ENCODE measurements around the gene RNF149.
"Not testable (repeated sequence)": the region's sequence is repeated elsewhere in the genome, so short reads cannot be mapped to it uniquely, and the experiment has no call there.

RNF149 gene

GRCh38 chr2:101328474-101329007 lies 20.0 kb upstream of the RNF149 start:
- DNase-seq (ENCODE audit: insufficient read length) (no peak), FAIRE-seq (no peak)
- TF ChIP-seq POLR2AphosphoS5 (IDR thresholded peaks at IDR 0.05; ENCODE audit: low read depth, low read length), result no peak
- TF ChIP-seq POLR2A (IDR thresholded peaks at IDR 0.05; ENCODE audit: low read depth, low read length), result no peak
- no peak for TF ChIP-seq TAF1 (IDR thresholded peaks at IDR 0.05; ENCODE audit: borderline replicate concordance, low read depth, low read length)

GRCh38 chr2:101327863-101328394 lies 19.4 kb upstream of the RNF149 start:
- TF ChIP-seq POLR2AphosphoS5 (IDR thresholded peaks at IDR 0.05; ENCODE audit: low read depth, low read length), result no peak
- TF ChIP-seq TAF1 (IDR thresholded peaks at IDR 0.05; ENCODE audit: borderline replicate concordance, low read depth, low read length), result no peak
- TF ChIP-seq POLR2A (IDR thresholded peaks at IDR 0.05; ENCODE audit: low read depth, low read length), result no peak
- DNase-seq (ENCODE audit: insufficient read length) (no peak), FAIRE-seq (no peak)

- FAIRE-seq, result no peak
- no peak for DNase-seq (ENCODE audit: insufficient read length)
- TF ChIP-seq POLR2AphosphoS5 (IDR thresholded peaks at IDR 0.05; ENCODE audit: low read depth, low read length), result no peak
Measured at GRCh38 chr2:101325425-101325824, 16.9 kb upstream of the RNF149 start.

GRCh38 chr2:101316568-101316967 lies 8.1 kb upstream of the RNF149 start:
- FAIRE-seq; DNase-seq (ENCODE audit: insufficient read length): not testable (repeated sequence)

- TF ChIP-seq POLR2AphosphoS5 (IDR thresholded peaks at IDR 0.05; ENCODE audit: low read depth, low read length) (no peak), POLR2A (IDR thresholded peaks at IDR 0.05; ENCODE audit: low read depth, low read length) (no peak), TAF1 (IDR thresholded peaks at IDR 0.05; ENCODE audit: borderline replicate concordance, low read depth, low read length) (no peak)
- FAIRE-seq, result no peak
- DNase-seq (ENCODE audit: insufficient read length), result no peak
Measured at GRCh38 chr2:101311696-101312017, 3.2 kb upstream of the RNF149 start.

- no peak for TF ChIP-seq TAF1 (IDR thresholded peaks at IDR 0.05; ENCODE audit: borderline replicate concordance, low read depth, low read length)
- TF ChIP-seq POLR2AphosphoS5 (IDR thresholded peaks at IDR 0.05; ENCODE audit: low read depth, low read length), result no peak
- no peak for TF ChIP-seq POLR2A (IDR thresholded peaks at IDR 0.05; ENCODE audit: low read depth, low read length)
- FAIRE-seq, result no peak
- no peak for DNase-seq (ENCODE audit: insufficient read length)
Measured at GRCh38 chr2:101310834-101311695, 2.6 kb upstream of the RNF149 start.

GRCh38 chr2:101310090-101310833 lies 1.8 kb upstream of the RNF149 start:
- DNase-seq (ENCODE audit: insufficient read length) (no peak), FAIRE-seq (no peak)
- TF ChIP-seq TAF1 (IDR thresholded peaks at IDR 0.05; ENCODE audit: borderline replicate concordance, low read depth, low read length), result no peak

GRCh38 chr2:101307950-101308431 lies 510 bp downstream of the RNF149 start:
- FAIRE-seq, result no peak
- no peak for DNase-seq (ENCODE audit: insufficient read length)
- TF ChIP-seq TAF1 (IDR thresholded peaks at IDR 0.05; ENCODE audit: borderline replicate concordance, low read depth, low read length) (no peak), POLR2AphosphoS5 (IDR thresholded peaks at IDR 0.05; ENCODE audit: low read depth, low read length) (no peak), POLR2A (IDR thresholded peaks at IDR 0.05; ENCODE audit: low read depth, low read length) (no peak)

- no peak for DNase-seq (ENCODE audit: insufficient read length)
- no peak for TF ChIP-seq POLR2AphosphoS5 (IDR thresholded peaks at IDR 0.05; ENCODE audit: low read depth, low read length)
- FAIRE-seq, result no peak
Measured at GRCh38 chr2:101307503-101307902, 998 bp downstream of the RNF149 start.

- DNase-seq (ENCODE audit: insufficient read length) (no peak), FAIRE-seq (no peak)
- TF ChIP-seq POLR2A (IDR thresholded peaks at IDR 0.05; ENCODE audit: low read depth, low read length) (no peak), TAF1 (IDR thresholded peaks at IDR 0.05; ENCODE audit: borderline replicate concordance, low read depth, low read length) (no peak), POLR2AphosphoS5 (IDR thresholded peaks at IDR 0.05; ENCODE audit: low read depth, low read length) (no peak)
Measured at GRCh38 chr2:101306410-101306809, 2.1 kb downstream of the RNF149 start.

- TF ChIP-seq TAF1 (IDR thresholded peaks at IDR 0.05; ENCODE audit: borderline replicate concordance, low read depth, low read length) (no peak), POLR2A (IDR thresholded peaks at IDR 0.05; ENCODE audit: low read depth, low read length) (no peak), POLR2AphosphoS5 (IDR thresholded peaks at IDR 0.05; ENCODE audit: low read depth, low read length) (no peak)
- no peak for FAIRE-seq
- DNase-seq (ENCODE audit: insufficient read length), result no peak
Measured at GRCh38 chr2:101305492-101306078, 2.9 kb downstream of the RNF149 start.

GRCh38 chr2:101305035-101305434 lies 3.5 kb downstream of the RNF149 start:
- TF ChIP-seq TAF1 (IDR thresholded peaks at IDR 0.05; ENCODE audit: borderline replicate concordance, low read depth, low read length) (no peak), POLR2AphosphoS5 (IDR thresholded peaks at IDR 0.05; ENCODE audit: low read depth, low read length) (no peak), POLR2A (IDR thresholded peaks at IDR 0.05; ENCODE audit: low read depth, low read length) (no peak)
- FAIRE-seq (no peak), DNase-seq (ENCODE audit: insufficient read length) (no peak)

Data from GM12892 (cell line).